ENCODE results near the gene TRPC6. TPM values are rescaled to one million over a fixed set of nuclear protein-coding genes. Genes with fewer than 3 reads are reported as not detected.

Gene TRPC6
- total RNA-seq, 3 donors from 2014 or later = 4.3 to 10.7 (median 6.2) TPM

GRCh38 chr11:101566626-101567025 is 17.2 kb downstream of the TRPC6 start:
- intact Hi-C loops (cut with DNase I; ENCODE audit: low total_unique reads) = no loop called here
- Histone ChIP-seq H3K36me3 (no peaks in the 10 kb centered on the region), H3K4me3 (no peak overlapping the region), H3K9me3 (peaks cover 0 to 4% of the 10 kb centered on the region in 2 donors), H3K27ac (no peak overlapping the region), H3K27me3 (no peaks in the 10 kb centered on the region), H3K4me1 (no peaks in the 10 kb centered on the region)
- DNase-seq (ENCODE audit: low spot score in 2 of 2) = no peak
- TF ChIP-seq POLR2AphosphoS5 (IDR thresholded peaks at IDR 0.05) (no peak), POLR2A (IDR thresholded peaks at IDR 0.05) (no peak), CTCF (IDR thresholded peaks at IDR 0.05) (no peak)

- H3K9me3 ChIP-seq = peaks cover 0 to 4% of the 10 kb centered on the region in 2 donors
- no peaks in the 10 kb centered on the region for H3K27me3 ChIP-seq
- DNase-seq (ENCODE audit: low spot score in 2 of 2) = no peak
- intact Hi-C loops (cut with DNase I; ENCODE audit: low total_unique reads) = no loop called here
- no peaks in the 10 kb centered on the region for H3K36me3 ChIP-seq
- H3K4me3 ChIP-seq = no peak overlapping the region
- H3K4me1 ChIP-seq = no peaks in the 10 kb centered on the region
- H3K27ac ChIP-seq = no peak overlapping the region
- no peak for TF ChIP-seq CTCF (IDR thresholded peaks at IDR 0.05)
- TF ChIP-seq POLR2AphosphoS5 (IDR thresholded peaks at IDR 0.05) = no peak
- TF ChIP-seq POLR2A (IDR thresholded peaks at IDR 0.05) = no peak
Observed at GRCh38 chr11:101563166-101563565, 20.6 kb downstream of the TRPC6 start.

- intact Hi-C loops (cut with DNase I; ENCODE audit: low total_unique reads) = no loop called here
- Histone ChIP-seq H3K4me3 (no peak overlapping the region), H3K36me3 (no peaks in the 10 kb centered on the region), H3K9me3 (no peaks in the 10 kb centered on the region), H3K27me3 (no peaks in the 10 kb centered on the region), H3K27ac (no peak overlapping the region), H3K4me1 (no peaks in the 10 kb centered on the region)
- no peak for TF ChIP-seq CTCF (IDR thresholded peaks at IDR 0.05)
- TF ChIP-seq POLR2A (IDR thresholded peaks at IDR 0.05) = no peak
- TF ChIP-seq POLR2AphosphoS5 (IDR thresholded peaks at IDR 0.05) = no peak
- DNase-seq (ENCODE audit: low spot score in 2 of 2) = no peak
Observed at GRCh38 chr11:101555366-101555765, 28.4 kb downstream of the TRPC6 start.

GRCh38 chr11:101553891-101554292 is 29.9 kb downstream of the TRPC6 start:
- intact Hi-C loops (cut with DNase I; ENCODE audit: low total_unique reads) = no loop called here
- H3K36me3 ChIP-seq = no peaks in the 10 kb centered on the region
- no peaks in the 10 kb centered on the region for H3K4me1 ChIP-seq
- no peaks in the 10 kb centered on the region for H3K9me3 ChIP-seq
- TF ChIP-seq POLR2AphosphoS5 (IDR thresholded peaks at IDR 0.05) (no peak), POLR2A (IDR thresholded peaks at IDR 0.05) (no peak), CTCF (IDR thresholded peaks at IDR 0.05) (no peak)
- no peaks in the 10 kb centered on the region for H3K27me3 ChIP-seq
- H3K4me3 ChIP-seq = no peak overlapping the region
- no peak for DNase-seq (ENCODE audit: low spot score in 2 of 2)
- no peak overlapping the region for H3K27ac ChIP-seq

- DNase-seq (ENCODE audit: low spot score in 2 of 2) = no peak
- Histone ChIP-seq H3K36me3 (no peaks in the 10 kb centered on the region), H3K4me1 (no peaks in the 10 kb centered on the region), H3K27ac (no peak overlapping the region), H3K9me3 (no peaks in the 10 kb centered on the region), H3K4me3 (no peak overlapping the region), H3K27me3 (no peaks in the 10 kb centered on the region)
- TF ChIP-seq POLR2A (IDR thresholded peaks at IDR 0.05) (no peak), CTCF (IDR thresholded peaks at IDR 0.05) (no peak), POLR2AphosphoS5 (IDR thresholded peaks at IDR 0.05) (no peak)
- intact Hi-C loops (cut with DNase I; ENCODE audit: low total_unique reads) = no loop called here
Observed at GRCh38 chr11:101552888-101553287, 30.9 kb downstream of the TRPC6 start.
